HEK293T (cell line): Measurements from ENCODE around the gene GATA2.

Experiments used
- ELF4 ChIP-seq: fragments of 450-650 bp; IDR thresholded peaks from 2 replicates; pipeline ENCODE4 v1.6.1; 2017; ENCODE audit warnings: antibody characterized with exemption
- FOXM1 ChIP-seq: fragments of 450-650 bp; IDR thresholded peaks from 2 replicates; pipeline ENCODE4 v1.6.1; 2017; ENCODE audit warnings: mild to moderate bottlenecking, borderline replicate concordance
- SP1 ChIP-seq: fragments of 450-650 bp; IDR thresholded peaks from 2 replicates; pipeline ENCODE4 v1.6.1; 2017
- SUZ12 ChIP-seq: fragments of 450-650 bp; IDR thresholded peaks from 2 replicates; pipeline ENCODE4 v1.6.1; 2016; ENCODE audit warnings: mild to moderate bottlenecking
- ZNF384 ChIP-seq: fragments of 450-650 bp; IDR thresholded peaks from 2 replicates; pipeline ENCODE4 v1.6.1; 2016

DNA sequence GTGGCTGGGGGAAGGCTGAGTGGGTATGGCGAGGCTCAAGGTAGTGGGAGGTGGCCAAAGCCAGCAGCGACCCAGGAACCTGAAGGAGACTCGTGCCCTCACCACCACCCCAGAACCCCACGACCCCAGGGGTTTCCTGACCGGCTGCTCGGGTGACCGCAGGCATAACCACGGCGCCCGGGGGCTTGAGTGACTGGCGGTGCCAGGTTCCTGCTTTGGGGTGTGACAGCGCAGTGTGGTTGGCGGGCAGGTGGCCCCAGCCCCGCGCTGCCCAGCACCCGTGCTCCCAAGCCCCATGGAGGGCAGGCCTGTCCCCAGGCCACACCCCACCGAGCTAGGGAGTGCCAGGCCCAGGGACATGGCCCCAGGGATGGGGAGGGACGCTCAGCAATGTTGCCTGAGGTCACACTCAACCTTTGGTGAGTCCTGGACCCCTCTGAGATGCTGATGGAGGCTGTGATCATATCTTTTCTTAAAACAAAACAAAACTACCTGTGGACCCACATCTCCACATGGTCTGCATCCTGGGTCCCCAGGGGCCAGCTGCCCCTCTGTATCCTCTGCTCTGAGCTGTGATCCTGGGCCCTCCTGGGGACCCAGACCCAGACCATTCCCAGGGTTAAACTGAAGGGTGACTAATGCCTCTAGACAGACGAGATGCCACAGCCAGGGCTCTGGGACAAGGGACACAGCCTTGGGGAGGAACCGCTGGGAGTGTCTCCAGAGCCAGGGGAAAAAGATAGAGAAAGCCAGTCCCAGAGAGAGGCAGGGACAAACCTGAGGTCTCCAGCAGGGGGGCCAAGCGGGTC lies 39.3 kb downstream of the GATA2 start:
- TF ChIP-seq FOXM1 (no peak), SUZ12 (no peak), ELF4 (no peak), ZNF384 (no peak), SP1 (no peak)
